ENCODE measurements around the gene ZCCHC24. TPM values are rescaled to one million over a fixed set of nuclear protein-coding genes. Genes with fewer than 3 reads are reported as not detected.

Gene ZCCHC24
- total and polyA plus RNA-seq, 2 of the 8 experiments (the other 6 are each of a cell fraction or from before 2014, with no cell fraction given): 3.9 to 6.9 TPM

GRCh38 chr10:79354615-79355014 lies 90.8 kb downstream of the ZCCHC24 start:
- no peaks in the 10 kb centered on the region for H3K27me3 ChIP-seq (replicated peaks in 1 of 4; ENCODE audit: control insufficient read depth in 3 of 4, extremely low read depth in 1 of 4, insufficient read depth in 3 of 4, low read length in 3 of 4)
- H2BK120ac ChIP-seq (replicated peaks; ENCODE audit: low read depth, low read length): no peak overlapping the region
- H2AK5ac ChIP-seq (ENCODE audit: low read depth, low read length): no peak overlapping the region
- no peak overlapping the region for H2BK12ac ChIP-seq (ENCODE audit: low read depth, low read length)
- H3K79me1 ChIP-seq (ENCODE audit: low read depth, low read length): peaks cover 2% of the 10 kb centered on the region; the same call in 1 of the 2 replicates
- no peak for FAIRE-seq
- H2AFZ ChIP-seq (ENCODE audit: low read length): no peak overlapping the region
- no peak overlapping the region for H4K5ac ChIP-seq (ENCODE audit: insufficient read length, low read depth, low read length)
- DNase-seq (ENCODE audit: low read depth in 1 of 2, low spot score in 2 of 2): no peak
- no peak overlapping the region for H4K8ac ChIP-seq (ENCODE audit: extremely low read depth, insufficient read depth, low read length)
- H3K9me3 ChIP-seq (ENCODE audit: insufficient read depth in 2 of 2, low read depth in 1 of 2, low read length in 1 of 2): no peaks in the 10 kb centered on the region; a peak in 1 of 4 replicates
- H3K36me3 ChIP-seq (ENCODE audit: control insufficient read depth in 2 of 4, insufficient read depth in 4 of 4, low read length in 3 of 4): peaks cover 26 to 56% (median 46%) of the 10 kb centered on the region in 4 experiments
- no peak overlapping the region for H2BK15ac ChIP-seq (ENCODE audit: low read length)
- no peaks in the 10 kb centered on the region for H3K23me2 ChIP-seq (ENCODE audit: low read depth, low read length)
- H3K27ac ChIP-seq (ENCODE audit: low read depth, low read length): no peak overlapping the region
- no peaks in the 10 kb centered on the region for H3K79me2 ChIP-seq (ENCODE audit: control insufficient read depth in 1 of 2, insufficient read depth in 2 of 2, low read length in 2 of 2)
- no peak overlapping the region for H3K14ac ChIP-seq (ENCODE audit: insufficient read length)
- ChIA-PET CTCF (ENCODE audit: partially characterized antibody) (interaction anchor here (0.5 to 2.0 kb wide), 3 partner anchors 10 to 152 kb away, joined by 3 to 6 read pairs (median 3); no protein-coding TSS in a partner anchor), POLR2A (ENCODE audit: partially characterized antibody) (no interaction called here)
- H4K91ac ChIP-seq (replicated peaks; ENCODE audit: insufficient read length, low read length): no peak overlapping the region
- 88% methylated on average over 6 of the region's 6 CpGs; no CpG with 5 or more reads in 1 of the 2 experiments for WGBS, 2 experiments (ENCODE audit: extremely low coverage in 1 of 2, insufficient coverage in 1 of 2, insufficient read length in 1 of 2, insufficient replicate concordance in 2 of 2, low coverage in 1 of 2, low lambda C conversion rate in 2 of 2, missing lambda C conversion rate in 1 of 2)
- peaks cover 4 to 8% of the 10 kb centered on the region in 2 experiments for H4K20me1 ChIP-seq (replicated peaks in 1 of 2; ENCODE audit: control insufficient read depth in 1 of 2, insufficient read depth in 2 of 2, low read length in 2 of 2)
- H3K4me2 ChIP-seq (ENCODE audit: insufficient read depth in 1 of 2, low read depth in 2 of 2, low read length in 2 of 2): no peak overlapping the region
- no peak overlapping the region for H3K4ac ChIP-seq (replicated peaks; ENCODE audit: insufficient read length, low read depth, low read length)
- H3K9ac ChIP-seq (replicated peaks in 1 of 4; ENCODE audit: extremely low read depth in 1 of 4, low read depth in 3 of 4, low read length in 3 of 4): no peak overlapping the region
- no peak overlapping the region for H3K23ac ChIP-seq (ENCODE audit: insufficient read length)
- H3K56ac ChIP-seq (replicated peaks; ENCODE audit: insufficient read length, low read depth, low read length): no peak overlapping the region
- no peak overlapping the region for H2BK20ac ChIP-seq (ENCODE audit: low read length)
- H3K4me1 ChIP-seq (replicated peaks in 1 of 4; ENCODE audit: control insufficient read depth in 3 of 4, insufficient read depth in 4 of 4, low read length in 3 of 4): no peaks in the 10 kb centered on the region; a peak in 1 of 7 replicates
- no peak overlapping the region for H3K4me3 ChIP-seq (ENCODE audit: extremely low read depth in 1 of 4, insufficient read depth in 2 of 4, low read depth in 3 of 4, low read length in 4 of 4)
- no peak overlapping the region for H2BK5ac ChIP-seq (ENCODE audit: low read depth, low read length)
- no peak overlapping the region for H3K18ac ChIP-seq (ENCODE audit: extremely low read depth, low read length)
- TF ChIP-seq RNF2 (IDR thresholded peaks at IDR 0.05; ENCODE audit: borderline replicate concordance, low read depth, low read length, missing control alignments, poor library complexity, severe bottlenecking) (no peak), POLR2A (IDR thresholded peaks at IDR 0.05; ENCODE audit: control extremely low read depth in 1 of 2, low read depth in 2 of 2, low read length in 2 of 2) (no peak), HDAC6 (IDR thresholded peaks at IDR 0.05; ENCODE audit: low read depth, low read length) (no peak), CEBPB (IDR thresholded peaks at IDR 0.05; ENCODE audit: low read depth, low read length) (no peak), SP1 (IDR thresholded peaks at IDR 0.05; ENCODE audit: low read depth, low read length) (no peak), FOSL1 (IDR thresholded peaks at IDR 0.05; ENCODE audit: insufficient read depth, low read depth, low read length) (no peak), SRF (IDR thresholded peaks at IDR 0.05; ENCODE audit: low read depth, low read length) (no peak), YY1 (IDR thresholded peaks at IDR 0.05; ENCODE audit: low read depth, low read length) (no peak), GTF2F1 (IDR thresholded peaks at IDR 0.05; ENCODE audit: borderline replicate concordance, low read depth, low read length) (no peak), SIX5 (IDR thresholded peaks at IDR 0.05; ENCODE audit: low read depth, low read length) (no peak), KDM5A (IDR thresholded peaks at IDR 0.05; ENCODE audit: low read length) (no peak), NANOG (IDR thresholded peaks at IDR 0.05; ENCODE audit: insufficient read depth, low read depth, low read length, poor library complexity, severe bottlenecking) (no peak), SAP30 (IDR thresholded peaks at IDR 0.05; ENCODE audit: insufficient read depth, insufficient replicate concordance, low read length) (no peak)
- TF ChIP-seq, protein P1, sequence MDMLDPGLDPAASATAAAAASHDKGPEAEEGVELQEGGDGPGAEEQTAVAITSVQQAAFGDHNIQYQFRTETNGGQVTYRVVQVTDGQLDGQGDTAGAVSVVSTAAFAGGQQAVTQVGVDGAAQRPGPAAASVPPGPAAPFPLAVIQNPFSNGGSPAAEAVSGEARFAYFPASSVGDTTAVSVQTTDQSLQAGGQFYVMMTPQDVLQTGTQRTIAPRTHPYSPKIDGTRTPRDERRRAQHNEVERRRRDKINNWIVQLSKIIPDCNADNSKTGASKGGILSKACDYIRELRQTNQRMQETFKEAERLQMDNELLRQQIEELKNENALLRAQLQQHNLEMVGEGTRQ (IDR thresholded peaks at IDR 0.05; ENCODE audit: low read length): no peak
